Stimulated activated CD8-positive, alpha-beta memory T cell treated with anti-CD3 and anti-CD28 coated beads, Interleukin-12 subunit alpha, Interleukin-12 subunit beta, amount 100 ng/mL, for 1 hour (primary cell): ENCODE data around the gene NUDT15.
"Not testable (repeated sequence)": the region's sequence is repeated elsewhere in the genome, so short reads cannot be mapped to it uniquely, and the experiment has no call there.

Experiments used
- DNase-seq: peaks from one replicate; pipeline ENCODE4 v3.0.0-alpha.2; 2020; ENCODE audit warnings: low read depth

NUDT15 gene

DNA sequence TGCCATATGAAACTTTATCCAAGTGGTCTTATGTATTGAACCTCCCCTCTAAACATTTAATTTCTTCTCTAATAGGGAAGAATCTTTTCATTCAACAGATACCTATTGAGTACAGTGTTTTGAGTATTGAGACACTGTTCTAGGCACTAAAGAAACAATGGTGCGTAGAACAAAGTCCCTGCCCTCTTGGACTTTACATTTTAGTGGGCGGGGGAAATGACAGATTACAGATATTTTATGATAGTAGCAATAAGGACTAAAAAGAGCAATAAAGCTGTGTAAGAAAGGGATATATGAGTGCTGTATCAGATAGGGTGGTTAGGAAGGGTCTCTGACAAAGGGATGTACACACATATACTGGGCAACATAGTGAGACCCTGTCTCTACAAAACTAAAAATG is 5.4 kb downstream of the NUDT15 start:
- no peak for DNase-seq

DNA sequence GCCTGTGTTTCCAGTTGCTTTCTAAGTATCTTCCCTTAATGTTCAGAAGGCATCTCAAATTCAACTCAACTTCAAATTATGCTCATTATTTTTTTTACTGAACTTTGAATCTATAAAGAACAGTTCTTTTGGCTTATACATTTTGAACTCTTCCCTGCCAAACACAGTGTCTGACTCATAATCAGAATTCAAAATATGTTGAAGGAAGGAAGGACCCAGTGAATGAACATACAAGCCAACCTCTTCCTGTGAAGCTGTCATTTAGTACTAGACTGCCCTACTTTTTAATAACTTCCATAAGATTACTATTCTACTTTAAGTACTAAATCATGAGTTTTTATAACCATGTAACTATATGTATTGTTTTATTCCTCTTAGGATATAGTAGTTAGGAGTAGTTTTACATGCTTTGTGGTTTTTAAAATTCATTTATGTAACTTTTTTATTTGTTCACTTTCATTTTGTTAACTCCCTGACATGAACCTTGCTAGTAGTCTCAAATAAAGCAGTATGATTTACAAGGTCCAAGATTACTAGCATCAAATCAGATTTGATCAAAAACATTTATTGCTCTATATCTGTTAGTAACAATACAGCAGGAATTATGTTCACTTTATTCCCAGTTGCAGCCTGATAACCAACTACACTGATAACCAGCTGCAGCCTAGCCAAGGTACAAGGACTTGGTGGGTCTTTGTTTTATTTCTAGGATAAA is 6.4 kb downstream of the NUDT15 start:
- DNase-seq = no peak

DNA sequence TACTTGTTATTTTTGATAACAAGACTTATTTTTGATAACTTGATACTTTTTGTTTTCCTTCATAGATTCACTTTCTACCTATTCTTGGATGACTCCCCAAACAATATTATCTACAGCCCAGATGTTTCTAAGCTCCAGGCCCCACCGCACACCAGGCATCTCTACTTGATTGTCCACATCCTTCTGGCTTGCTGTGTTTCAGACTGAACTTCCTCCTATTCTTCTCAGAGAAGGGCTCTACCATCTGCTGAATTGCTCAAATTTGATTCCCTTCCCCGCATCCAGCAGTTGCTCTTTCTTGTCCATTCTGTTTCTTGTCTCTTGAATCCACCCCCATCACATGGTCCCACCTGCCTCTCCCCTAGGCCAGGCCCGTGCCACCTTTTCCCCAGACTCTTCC is 13.0 kb downstream of the NUDT15 start:
- DNase-seq = no peak

DNA sequence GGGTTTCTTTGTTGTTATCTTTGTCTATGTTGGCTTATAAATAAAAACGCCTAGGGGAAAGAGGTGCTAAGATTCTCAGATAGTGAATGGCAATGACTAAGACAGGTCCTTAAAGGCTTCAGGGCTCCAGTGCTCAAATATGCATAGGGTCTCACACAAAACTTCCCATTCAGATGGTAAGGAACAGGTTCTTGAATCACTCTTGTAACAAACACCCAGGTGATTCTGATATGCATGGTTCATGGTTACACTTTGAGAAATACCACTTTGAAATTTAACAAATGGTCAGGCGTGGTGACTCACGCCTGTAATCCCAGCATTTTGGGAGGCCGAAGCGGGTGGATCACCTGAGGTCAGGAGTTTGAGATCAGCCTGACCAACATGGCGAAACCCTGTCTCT is 17.1 kb downstream of the NUDT15 start:
- DNase-seq = no peak

DNA sequence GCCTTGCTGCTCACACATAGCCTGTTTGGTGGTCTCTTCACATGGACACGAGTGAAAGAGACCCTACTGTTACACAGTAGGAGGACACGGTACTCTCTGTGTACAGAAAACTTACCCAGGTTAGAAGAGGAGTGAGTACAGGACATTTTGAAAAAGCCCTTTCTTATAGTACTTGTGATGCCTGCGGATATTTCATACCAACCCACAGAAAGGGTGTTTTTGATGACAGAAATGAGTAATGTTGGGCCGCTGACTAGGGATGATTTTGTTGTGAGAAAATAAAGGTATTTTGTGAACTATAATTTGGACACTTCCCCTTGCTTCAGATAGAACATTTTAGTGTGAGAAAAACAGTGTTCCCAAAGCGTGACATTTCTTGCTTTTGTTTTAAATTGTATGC is 18.2 kb downstream of the NUDT15 start:
- no peak for DNase-seq

DNA sequence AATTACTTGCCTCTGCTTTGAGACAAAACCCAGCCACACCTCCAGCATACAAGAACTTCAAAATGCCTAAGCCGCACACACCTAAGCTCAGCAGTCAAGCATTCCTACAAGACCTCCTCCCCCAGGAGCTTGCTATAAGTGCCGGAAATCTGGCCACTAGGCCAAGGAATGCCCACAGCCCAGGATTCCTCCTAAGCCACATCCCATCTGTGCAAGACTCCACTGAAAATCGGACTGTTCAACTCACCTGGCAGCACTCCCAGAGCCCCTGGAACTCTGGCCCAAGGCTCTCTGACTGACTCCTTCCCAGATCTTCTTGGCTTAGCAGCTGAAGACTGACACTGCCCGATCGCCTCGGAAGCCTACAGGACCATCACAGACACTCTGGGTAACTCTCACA is 21.0 kb downstream of the NUDT15 start:
- DNase-seq = not testable (repeated sequence)

DNA sequence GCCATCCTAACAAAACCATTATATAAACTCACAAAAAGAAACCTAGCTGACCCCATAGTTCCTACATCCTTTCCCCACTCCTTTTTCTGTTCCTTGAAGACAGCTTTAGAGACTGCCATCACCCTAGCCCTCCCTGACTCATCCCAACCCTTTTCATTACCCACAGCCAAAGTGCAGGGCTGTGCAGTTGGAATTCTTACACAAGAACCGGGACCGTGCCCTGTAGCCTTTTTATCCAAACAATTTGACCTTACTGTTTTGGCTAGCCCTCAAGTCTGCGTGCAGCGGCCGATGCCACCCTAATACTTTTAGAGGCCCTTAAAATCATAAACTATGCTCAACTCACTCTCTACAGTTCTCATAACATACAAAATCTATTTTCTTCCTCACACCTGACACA is 22.4 kb downstream of the NUDT15 start:
- not testable (repeated sequence) for DNase-seq

DNA sequence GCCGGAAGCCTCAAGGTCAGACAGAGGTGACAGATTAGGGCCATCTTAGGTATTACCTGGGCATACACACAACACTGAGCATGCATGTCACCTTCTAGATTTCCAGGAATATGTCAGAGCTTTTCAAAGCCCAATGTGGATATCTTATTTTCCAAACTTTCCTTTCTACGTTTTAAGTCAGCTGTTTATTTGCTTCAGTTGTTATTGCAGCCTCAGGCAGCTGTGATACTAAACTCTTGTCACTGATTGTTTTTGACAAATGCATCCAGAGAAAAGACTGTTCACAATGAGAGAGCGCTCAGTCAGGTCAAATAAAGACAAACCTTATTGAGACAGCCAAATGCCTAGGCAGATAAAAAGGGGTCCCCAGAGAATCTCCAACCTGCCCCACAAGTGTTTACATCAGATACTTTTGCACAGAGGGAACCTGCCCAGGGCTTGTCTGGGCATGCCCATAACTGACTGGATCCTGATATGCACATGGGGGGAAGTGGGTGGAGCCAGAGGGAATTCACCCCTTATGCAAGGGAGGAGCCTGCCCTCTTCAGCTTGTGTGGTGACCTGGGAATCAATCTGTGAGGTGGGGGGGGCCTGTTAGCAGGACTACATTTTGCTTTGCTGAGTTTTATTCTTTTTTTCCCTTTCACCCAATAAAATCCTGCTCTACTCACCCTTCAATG is 28.9 kb downstream of the NUDT15 start:
- DNase-seq = no peak

DNA sequence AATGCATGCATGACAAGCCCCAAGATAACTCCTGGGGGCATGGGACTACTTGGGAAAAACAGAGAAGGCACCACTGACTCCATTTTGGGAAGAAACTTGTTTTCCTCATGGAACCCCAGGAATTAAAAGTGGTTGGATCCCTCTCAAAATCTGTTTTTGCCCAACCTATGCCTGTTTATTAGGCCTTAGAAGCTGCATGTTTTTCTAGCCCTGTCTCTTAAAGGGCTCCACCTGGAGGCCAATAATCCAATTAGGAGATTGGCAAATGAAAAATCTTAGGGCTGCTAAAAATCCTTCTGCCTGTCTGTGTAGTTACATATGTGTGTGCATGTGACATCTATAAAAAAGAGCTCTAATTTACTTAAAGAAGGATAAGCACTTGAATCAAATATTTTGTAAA is 30.5 kb downstream of the NUDT15 start:
- DNase-seq = no peak

DNA sequence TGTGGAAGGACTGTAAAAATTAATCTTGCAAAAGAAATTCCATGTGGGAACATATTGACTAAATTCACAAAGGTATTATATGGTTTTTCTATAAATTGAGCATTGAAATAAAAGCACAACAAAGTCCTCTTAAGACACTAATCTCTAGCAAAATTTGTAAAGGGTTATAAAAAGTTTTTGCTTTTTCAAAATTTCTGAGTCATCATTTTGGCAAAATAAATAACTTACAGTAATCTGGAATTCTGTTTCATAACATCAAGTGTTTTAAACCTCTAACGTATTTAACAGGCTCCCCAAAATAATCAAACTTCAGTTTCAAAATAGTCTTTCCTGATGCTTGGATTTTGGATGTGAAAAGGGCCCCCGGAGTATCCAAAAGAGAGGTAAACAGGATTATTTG is 31.4 kb downstream of the NUDT15 start:
- no peak for DNase-seq

DNA sequence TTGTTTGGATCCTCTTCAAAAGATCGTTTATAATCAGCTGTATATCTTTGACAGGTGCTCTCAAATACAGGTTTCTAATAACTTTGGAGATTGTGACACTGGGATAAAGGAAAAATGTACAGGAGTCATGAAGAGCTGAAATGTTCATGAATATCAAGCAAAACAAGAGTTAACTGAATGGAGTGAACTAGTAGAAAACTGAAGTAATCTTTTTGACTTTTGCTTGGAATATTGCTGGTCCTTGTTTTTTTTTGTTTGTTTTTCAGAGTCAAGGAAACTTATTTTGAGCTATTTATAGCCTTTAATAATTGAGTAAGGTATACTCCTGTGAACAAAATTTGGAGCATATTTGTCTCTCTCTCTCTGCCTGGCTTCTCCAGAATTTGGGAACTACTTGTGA is 32.0 kb downstream of the NUDT15 start:
- DNase-seq = no peak

DNA sequence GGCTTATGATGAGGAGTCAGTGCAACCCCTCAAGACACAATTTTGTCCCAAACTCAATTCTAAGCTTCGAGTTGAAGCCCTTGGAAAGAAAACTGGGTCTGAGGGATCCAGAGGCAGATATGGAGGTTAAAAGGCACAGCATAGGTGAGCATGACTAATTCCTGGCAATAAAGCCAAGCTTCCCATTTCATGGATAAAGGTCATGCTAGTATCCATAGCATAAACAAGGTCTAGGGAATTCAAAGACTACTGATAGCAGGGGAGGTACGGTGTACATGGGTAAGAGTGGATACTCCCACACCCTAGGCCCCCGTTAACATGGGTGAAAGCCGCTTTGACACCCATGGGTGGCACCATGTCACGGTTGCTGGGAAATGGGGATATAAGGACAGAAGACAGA is 33.4 kb downstream of the NUDT15 start:
- no peak for DNase-seq

DNA sequence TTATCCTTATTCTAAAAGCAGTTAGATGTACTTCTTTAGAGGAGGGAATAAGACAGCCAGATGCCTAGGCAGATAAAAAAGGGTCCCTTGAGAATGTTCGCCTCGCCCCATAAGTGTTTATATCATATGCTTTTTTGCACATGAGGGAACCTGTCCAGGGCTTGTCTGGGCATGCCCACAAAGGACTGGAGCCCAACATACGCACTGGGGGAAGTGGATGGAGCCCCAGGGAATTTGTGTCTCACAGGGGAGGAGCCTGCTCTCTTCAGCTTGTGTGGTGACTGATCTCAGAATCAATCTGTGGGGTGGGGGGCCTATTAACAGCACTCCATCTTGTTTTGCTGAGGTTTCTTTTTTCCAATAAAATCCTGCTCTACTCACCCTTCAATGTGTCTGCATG is 34.8 kb downstream of the NUDT15 start:
- DNase-seq = no peak

DNA sequence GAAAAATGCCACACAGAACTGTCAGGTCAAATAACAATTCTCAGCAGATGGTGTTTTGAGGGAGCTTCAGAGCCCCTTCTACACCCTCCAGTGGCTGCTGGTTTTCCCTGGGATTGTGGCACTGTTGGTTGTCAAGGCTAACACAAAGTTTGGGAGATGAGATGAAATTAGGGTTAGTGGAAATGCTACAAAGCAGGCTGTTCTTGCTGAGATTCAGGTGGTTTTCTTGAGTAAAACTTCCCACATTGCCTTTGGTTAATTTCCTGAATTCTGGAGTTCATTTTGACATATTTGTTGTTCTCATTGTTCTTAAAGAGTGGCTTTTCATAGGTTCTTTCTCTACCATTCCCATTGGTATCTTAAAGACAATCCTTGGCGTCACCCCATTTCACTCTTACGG is 35.3 kb downstream of the NUDT15 start:
- no peak for DNase-seq

DNA sequence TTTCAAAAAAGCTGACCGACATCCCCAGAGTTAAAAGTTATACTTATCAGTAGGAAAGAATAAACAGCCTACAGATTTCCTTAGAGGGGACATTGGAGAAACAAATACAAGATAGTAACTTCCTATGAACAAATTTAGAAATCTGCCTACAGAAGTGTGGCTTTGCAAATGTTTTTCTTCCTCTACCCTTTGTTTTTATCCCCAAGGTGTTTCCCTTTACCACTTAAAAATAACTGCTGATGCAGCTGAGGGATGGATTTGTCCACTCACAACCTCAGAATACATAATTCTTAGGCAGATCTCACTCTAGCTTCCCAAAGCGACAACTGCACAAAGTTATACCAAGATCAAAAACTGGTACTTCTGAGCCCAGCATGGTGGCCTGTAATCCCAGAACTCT is 36.5 kb downstream of the NUDT15 start:
- no peak for DNase-seq

DNA sequence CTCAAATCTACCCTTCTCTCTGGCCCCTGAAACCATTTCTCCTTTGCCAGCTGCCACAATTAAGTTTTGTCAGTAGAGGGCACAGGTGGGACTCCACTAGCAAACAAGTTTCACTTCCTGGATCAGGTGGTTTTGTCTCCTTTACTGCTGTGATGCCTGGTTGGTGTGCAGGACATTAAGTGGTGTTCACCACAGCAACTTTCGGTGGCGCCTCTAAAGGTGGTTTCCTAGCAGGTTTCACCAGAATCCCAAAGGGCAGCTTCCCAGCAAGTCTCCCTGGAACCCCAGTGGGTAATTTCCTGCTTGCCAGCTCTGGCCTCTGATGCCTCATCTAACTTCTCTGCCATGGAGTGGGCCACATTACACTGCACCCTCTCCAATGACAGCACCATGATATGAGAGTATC is 40.7 kb downstream of the NUDT15 start:
- DNase-seq = no peak

DNA sequence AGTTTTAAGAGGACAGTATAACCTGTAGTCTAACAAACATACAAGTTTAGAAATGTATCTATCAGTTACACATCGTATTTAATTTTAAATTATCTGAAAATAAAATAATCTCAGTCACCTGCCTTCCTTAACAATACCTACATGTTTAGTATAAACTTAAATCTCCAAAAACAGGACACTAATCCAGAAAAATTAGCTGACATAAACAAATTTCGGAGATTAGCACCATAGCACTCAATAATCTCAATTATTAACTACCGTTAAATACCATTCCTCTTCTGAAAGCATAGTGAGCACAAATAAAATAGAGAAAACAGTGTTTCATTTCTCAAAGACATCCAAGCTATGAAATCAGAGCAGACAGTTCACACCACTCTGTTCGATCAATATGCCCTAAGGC is 44.2 kb downstream of the NUDT15 start:
- no peak for DNase-seq

DNA sequence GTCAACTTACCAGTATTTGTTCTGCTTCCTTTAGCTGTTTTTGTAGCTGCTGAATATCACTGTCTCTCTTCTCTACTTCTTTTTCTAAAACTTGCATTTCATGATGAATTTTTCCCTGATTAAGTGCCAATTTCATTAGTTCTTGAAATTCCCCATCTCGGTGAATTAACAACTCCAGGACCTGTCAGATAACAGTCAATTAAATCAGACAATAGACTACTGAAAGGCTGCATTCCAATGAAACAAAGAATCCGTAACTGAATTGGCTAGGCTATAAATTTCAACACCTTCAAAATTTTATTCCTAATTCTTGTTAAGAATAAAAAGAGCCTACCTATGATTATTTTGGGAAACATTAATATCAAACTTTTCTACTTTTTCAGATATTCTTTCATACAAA is 48.7 kb downstream of the NUDT15 start:
- DNase-seq = no peak

DNA sequence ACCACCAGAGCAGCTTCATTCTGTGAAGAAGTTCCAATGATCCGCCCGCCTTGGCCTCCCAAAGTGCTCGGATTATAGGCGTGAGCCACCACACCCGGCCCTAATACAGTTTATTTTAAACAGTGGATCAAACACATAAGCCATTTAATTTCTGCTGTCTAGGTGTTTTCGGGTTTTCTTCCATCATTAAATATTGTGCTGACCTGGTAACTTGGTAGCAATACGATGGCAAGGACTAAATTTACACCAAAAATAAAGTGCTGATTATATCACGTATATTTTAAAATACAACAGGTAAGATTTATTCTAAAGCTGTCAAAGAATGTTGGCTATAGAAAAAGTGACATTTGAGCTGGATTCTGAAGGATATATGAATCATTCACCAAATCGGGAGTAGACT is 56.1 kb downstream of the NUDT15 start:
- no peak for DNase-seq

DNA sequence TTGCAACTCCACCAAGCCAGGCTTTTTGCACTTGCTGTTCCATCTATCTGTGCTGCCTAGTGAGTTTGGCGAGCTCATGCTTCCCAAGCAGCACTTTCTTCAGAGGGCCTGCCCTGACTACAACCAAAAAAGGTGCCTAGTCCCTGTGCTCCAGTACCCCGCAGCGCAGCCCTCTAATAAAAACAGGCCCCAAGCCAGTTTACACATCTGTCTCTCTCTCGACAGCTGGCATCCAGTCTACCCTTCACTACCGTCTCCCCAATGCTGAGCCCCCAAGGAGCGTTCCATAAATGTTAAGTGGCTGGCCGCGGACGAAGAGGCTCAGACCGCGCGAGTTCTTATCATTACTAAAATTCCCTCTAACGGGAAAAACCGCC is 56.9 kb downstream of the NUDT15 start:
- DNase-seq = no peak

DNA sequence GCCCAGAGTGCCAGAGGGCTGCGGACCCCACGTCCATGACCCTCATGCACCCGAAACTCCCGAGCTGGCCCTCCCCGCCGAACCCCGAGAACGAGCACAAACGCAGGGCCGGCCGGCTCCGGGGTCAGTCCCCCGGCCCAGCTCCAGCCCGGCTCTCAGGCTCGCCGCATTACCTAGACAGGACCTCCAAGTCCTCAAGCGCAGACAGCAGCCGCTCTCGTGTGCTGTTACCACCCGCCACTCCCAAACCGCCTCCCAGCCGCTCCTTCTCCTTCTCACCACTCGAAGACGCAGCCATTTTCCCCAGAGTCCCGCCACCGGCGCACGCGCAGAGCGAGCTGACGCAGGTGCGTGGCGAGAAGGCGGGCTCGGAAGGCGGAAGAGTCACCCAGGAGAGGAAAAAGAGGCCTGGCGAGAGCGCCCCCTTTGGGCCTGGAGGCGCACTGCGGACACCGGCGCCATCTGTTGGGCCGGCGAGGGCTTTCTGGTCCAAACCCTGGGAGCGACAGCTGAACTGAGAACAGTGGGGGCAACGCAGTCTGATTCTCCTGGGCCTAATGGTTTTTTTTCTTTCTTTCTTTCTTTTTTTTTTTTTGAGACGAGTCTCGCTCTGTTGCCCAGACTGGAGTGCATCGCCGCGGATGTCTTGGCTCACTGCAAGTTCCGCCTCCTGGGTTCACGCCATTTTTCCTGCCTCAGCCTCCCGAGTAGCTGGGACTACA is 57.4 kb downstream of the NUDT15 start, which contains the start of gene MED4:
Gene MED4, minus strand, starts transcription at position 324 of the 722 bp plus-strand sequence. Its CDS starts 26 bp downstream, at position 298.
- DNase-seq = peak; percentile 97

DNA sequence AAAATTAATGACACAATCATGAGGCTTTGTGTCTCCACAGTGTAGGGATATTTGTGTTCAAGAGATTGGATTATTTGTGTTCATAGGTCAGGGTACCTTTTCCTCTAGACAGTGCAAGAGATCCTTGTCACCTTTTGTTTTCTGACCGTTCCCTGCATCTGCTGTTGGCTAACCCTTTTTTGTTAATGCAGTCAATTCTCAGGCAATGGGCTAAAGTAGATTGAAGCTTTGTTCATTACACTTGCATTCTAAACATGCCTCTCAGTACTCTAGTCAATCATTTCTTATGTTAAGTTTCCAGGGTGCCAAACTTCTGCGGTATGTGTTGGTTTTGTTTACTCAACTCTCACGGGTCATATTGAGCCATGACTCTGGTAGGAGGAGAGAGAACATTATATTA is 59.1 kb downstream of the NUDT15 start:
- no peak for DNase-seq
